SK-MEL-5 (cell line): ENCODE data around the gene ZBTB39. TPM values are rescaled to one million over a fixed set of nuclear protein-coding genes. Genes with fewer than 3 reads are reported as not detected.
"Not testable (repeated sequence)": the region's sequence is repeated elsewhere in the genome, so short reads cannot be mapped to it uniquely, and the experiment has no call there.

Experiments used
- DNase-seq: peaks from one replicate; pipeline ENCODE4 v3.0.0-alpha.2; 2016; ENCODE audit warnings: low read depth, low spot score
- in situ Hi-C: cut with HindIII; loops from 2 replicates; pipeline ENCODE4 v1.10.0; 2016; ENCODE audit warnings: low sequenced_read_pairs, high pct_unique_total_duplicates, low pct_unique_long_range_greater_than_20kb
- total RNA-seq: library from RNA; depleted of rRNA; stranded (reverse); fragments of >200 nt; shearing (Covaris generic); gene quantifications from 2 replicates; pipeline ENCODE4 v1.2.3, GENCODE V29; 2014

ZBTB39 gene
- total RNA-seq, 1 experiment from 2014 or later: 6.0 TPM

DNA sequence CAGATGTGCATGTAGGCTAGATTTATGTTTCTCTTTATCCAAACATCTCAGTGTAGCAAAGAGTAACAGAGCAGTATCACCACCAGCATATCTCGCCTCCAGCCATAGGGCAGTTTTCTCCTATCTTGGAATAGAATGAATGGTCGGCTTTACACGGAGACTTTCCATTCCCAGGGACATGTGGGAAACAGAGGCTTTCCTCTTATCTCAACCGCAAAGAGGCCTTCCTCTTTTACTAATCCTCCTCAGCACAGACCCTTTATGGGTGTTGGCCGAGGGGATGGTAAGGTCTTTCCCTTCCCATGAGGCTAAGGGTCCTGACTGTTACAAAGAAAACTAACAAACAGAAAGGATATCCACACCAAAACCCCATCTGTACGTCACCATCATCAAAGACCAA, 37.4 kb downstream of the ZBTB39 start:
- in situ Hi-C loops, DNase-seq: not testable (repeated sequence)

DNA sequence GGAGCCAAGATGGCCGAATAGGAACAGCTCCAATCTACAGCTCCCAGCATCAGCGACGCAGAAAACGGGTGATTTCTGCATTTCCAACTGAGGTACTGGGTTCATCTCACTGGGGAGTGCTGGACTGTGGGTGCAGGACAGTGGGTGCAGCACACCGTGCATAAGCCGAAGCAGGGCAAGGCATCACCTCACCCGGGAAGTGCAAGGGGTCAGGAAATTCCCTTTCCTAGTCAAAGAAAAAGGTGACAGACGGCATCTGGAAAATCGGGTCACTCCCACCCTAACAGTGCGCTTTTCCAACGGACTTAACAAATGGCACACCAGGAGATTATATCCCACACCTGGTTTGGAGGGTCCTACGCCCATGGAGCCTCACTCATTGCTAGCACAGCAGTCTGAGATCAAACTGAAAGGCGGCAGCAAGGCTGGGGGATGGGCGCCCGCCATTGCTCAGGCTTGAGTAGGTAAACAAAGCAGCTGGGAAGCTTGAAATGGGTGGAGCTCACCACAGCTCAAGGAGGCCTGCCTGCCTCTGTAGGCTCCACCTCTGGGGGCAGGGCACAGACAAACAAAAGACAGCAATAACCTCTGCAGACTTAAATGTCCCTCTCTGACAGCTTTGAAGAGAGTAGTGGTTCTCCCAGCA, 40.2 kb downstream of the ZBTB39 start:
- in situ Hi-C loops, DNase-seq: not testable (repeated sequence)

DNA sequence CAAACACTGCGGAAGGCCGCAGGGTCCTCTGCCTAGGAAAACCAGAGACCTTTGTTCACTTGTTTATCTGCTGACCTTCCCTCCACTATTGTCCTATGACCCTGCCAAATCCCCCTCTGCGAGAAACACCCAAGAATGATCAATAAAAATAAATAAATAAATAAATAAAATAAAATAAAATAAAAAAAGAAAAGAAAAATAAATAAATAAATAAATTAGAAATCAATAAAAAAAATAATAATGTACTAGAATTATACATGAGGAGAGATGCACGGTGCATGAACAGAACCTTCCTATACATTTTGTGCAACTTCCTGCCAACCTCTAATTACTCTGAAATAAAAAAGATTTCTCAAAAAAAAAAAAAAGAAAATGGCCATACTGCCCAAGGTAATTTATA, 41.2 kb downstream of the ZBTB39 start:
- in situ Hi-C loops, DNase-seq: not testable (repeated sequence)

DNA sequence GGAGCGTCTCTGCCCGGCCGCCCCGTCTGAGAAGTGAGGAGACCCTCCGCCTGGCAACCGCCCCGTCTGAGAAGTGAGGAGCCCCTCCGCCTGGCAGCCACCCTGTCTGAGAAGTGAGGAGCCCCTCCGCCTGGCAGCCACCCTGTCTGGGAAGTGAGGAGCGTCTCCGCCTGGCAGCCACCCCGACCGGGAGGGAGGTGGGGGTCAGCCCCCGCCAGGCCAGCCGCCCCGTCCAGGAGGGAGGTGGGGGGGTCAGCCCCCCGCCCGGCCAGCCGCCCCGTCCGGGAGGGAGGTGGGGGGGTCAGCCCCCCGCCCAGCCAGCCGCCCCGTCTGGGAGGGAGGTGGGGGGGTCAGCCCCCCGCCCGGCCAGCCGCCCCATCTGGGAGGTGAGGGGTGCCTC, 42.8 kb downstream of the ZBTB39 start:
- in situ Hi-C loops, DNase-seq: not testable (repeated sequence)

DNA sequence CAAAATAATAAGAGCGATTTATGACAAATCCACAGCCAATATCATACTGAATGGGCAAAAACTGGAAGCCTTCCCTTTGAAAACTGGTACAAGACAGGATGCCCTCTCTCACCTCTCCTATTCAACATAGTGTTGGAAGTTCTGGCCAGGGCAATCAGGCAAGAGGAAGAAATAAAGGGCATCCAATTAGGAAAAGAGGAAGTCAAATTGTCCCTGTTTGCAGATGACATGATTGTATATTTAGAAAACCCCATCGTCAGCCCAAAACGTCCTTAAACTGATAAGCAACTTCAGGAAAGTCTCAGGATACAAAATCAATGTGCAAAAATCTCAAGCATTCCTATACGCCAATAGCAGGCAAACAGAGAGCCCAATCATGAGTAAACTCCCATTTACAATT, 44.1 kb downstream of the ZBTB39 start:
- DNase-seq, in situ Hi-C loops: not testable (repeated sequence)

DNA sequence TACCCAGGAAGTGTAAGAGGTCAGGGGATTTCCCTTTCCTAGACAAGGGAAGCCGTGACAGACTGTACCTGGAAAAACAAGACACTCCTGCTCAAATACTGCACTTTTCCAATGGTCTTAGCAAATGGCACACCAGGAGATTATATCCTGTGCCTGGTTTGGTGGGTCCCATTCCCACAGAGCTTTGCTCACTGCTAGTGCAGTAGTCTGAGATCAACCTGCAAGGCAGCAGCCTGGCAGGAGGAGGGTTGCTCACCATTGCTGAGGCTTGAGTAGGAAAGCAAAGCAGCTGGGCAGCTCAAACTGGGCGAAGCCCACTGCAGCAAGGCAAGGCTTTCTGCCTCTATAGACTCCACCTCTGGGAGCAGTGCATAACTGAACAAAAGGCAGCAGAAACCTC, 47.9 kb downstream of the ZBTB39 start:
- no peak for DNase-seq
- in situ Hi-C loops: no loop called here

DNA sequence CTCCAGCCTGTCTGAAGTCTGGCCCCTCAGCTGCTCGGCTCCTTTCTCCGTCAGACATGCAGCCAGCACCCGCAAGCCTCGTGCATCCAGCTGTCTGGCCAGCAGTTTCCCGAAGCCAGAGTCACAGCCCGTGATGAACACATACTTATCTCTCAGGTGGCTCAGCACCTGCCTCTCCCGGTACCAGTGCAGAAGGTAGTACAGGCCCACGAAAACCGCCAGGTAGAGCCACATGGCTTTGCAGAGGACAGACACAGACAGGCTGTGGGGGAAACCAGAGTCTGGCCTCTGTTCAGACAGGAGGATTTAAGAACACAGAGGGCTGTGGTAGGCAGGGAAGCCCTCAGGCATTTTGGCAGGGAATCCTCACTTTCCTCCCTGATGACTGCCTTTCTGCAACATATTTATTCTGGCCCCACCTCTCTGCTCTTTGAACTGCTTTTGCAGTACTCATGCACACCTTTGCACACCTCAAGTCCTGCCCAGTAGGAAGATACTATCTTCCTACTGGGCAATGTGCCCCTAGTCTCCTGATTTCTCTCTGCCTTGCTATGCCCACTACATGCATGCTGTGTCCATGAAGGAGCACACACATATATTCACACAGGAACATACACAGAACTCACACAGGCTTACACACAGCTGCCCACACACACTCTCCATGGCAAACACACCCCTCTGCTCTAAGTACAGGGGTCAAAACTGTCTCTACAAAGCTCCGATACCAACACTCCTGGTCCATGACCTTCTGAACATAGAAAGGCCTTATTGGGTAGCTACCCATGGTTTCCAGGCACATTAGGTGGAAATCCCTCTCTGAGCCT, 48.9 kb downstream of the ZBTB39 start, which contains the start of gene RDH16:
RDH16 (minus strand) TSS at position 380 of the 824 bp plus-strand sequence; CDS start at position 234, 146 bp downstream.
- in situ Hi-C loops: no loop called here
- no peak for DNase-seq

DNA sequence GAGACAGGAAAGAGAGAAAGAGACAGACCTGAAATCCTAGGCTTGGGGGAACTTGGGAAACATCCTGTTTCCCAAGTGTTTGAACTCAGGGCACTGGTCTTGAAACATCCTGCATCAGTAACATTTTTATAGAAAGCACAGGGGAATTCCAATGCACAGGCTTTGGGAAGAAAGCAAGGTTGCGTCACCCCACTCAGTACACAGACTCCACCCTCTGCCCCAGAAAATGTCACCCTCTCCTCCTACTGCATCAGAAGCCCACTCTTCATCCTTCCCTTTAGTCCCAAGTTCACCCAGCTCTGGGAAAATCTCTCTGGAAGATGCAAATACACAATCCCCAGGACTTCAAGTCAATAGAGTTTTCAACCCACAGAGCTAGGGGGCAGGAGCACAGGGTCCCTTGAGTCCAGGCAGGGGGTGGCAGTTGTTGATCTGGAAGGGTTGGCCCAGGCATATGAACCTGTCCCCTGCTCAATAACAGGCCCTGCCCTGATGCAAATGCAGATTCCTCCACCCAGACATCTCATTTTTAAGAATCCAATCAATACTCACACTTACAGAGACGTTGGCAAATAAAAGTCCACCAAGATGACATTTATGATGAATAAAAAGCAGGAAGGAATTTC, 50.6 kb downstream of the ZBTB39 start:
- in situ Hi-C loops: no loop called here
- DNase-seq: no peak

DNA sequence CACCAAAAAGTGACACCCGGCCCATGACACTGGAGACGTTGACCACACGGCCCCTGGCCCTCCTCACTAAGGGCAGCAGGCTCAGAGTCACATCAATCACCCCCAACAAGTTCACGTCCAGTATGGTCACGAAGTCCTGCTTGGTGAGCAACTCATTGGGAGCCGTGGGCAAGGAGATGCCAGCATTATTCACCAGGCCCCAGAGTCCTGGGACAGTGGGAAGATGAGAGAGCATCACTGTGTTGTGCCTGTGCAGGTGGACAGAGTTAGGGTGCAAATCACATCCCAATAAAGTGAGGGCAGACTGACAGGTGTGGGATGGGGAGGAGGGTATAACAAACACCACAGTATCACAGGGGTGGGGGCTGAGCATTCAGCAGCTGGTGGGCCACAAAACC, 51.4 kb downstream of the ZBTB39 start:
- DNase-seq: no peak
- in situ Hi-C loops: no loop called here

DNA sequence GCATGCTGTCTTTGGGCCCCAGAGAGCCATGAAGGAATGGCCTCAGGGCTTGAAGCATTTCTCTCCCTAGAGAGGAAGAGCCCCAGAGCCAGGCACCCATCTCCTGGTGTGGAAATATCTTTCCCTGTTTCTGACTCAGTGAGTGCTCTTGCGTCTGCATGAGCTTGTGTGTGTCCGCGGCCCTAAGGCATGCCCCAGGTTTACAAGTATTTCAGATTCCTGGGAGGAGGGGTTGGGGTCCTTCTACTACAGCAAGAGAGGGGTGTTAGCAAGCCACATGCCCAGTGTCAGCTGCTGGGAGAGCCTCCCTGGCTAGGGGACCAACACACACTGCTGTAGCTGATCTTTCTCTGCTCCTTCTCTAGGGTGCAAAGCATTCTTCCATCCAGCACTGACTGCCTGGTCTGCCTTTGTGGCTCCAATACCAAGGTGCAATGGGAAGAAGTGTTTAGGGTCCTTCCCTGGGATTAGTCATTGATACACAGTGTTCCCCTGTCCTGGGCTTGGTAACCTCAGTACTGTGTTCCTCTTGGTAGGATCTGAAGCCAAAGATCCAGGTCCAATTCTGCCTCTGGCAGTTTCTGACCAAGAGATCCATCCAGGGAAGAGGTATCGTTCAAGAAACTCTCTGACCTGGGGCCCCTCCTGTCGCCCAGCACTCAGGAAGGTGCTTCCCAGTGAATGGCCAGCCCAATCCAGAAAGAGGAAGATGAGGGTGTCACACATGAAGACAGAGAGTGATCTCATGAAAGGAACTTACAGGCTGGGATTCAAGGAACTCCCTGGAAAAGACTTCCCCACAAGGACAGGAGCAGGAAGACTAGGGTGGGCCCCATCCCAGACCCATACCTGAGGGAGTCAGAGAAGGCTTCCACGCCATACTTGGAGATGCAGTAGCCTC, 52.0 kb downstream of the ZBTB39 start:
- in situ Hi-C loops: no loop called here
- DNase-seq: no peak

DNA sequence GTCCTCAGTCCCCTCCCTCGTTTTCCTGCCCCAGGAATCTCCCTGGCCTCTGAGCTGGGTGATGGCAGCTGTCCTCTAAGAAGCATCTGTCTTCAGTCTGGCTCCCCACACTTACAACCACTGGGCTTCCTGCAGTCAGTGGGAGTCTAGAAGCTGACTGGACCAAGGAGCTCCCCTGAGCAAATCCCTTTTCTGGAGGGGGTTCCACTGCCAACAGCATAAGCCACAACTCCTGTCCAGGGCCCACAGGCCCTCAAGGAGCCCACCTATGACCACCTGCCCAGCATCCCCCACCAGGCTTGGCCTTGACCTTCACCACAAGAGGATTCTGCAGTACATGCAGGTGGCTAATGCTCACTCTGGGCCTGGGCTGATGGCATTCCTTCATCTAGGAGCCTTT, 53.0 kb downstream of the ZBTB39 start:
- DNase-seq: no peak
- in situ Hi-C loops: no loop called here

DNA sequence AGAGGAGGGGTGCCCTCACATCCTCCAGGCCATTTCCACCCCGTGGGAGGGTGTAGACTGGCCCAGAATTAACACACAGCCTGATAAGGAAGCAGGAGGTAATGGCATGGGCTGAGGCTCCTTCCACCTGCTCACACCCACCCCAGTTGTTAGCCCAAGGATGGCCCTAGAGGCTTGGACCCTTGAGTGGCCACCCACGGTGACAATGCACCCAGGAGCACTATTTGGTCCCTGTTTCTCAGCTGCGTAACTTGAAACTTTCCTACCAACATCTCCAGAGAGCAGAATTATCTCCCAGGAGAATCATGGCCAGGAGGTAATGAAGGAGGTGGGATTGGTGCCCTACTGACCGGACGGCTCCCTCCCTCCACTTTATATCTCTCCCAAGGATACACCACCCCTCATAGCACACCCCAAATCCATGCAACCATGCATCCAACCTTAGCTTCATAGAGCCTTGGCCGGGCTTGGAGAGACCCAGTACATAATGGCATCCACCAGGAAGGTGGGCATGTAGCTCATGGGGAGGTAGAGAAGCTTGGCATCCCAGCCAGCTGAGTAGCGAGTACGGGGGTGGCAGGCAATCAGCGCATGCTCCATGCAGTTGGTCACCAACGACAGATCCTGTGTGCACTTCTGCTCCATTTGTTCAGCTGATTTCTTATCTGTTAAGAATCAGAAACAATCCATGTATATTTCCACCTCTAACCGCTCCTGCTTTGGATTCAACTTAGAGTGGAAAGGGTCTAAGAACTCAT, 54.6 kb downstream of the ZBTB39 start:
- in situ Hi-C loops: no loop called here

DNA sequence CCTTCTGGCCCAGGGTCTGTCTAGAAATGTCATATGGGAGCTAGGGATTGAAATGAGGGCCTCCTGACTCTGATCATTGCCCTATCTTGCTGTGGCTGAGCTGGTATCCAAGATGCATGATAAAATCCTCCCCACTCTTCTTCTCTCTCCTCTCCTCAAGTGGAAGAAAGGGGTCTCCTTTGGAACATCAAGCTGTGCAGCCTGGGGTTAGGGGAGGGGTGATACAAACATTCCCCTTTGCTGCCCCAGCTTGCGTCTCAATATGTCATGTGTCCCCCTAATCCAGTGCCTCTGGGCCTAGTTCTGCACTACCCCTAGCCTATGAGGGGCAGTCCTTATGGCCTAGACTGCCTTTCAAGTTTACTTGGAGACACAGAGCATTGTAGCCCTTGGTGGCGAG, 57.5 kb downstream of the ZBTB39 start:
- in situ Hi-C loops: no loop called here
- DNase-seq: no peak

More for the DNA sequence above, 54.6 kb downstream of the ZBTB39 start:
- DNase-seq: no peak
